Stimulated activated memory B cell treated with anti-CD40 and anti-IgM and Interleukin-4, amounts not matched to agents 10 μg/mL and 1 μg/mL and 100 μg/mL, for 72 hours (primary cell): ENCODE results near the gene ZSCAN2.
"Not testable (repeated sequence)": the region's sequence is repeated elsewhere in the genome, so short reads cannot be mapped to it uniquely, and the experiment has no call there.

Source experiments
- ATAC-seq: fragments of 150-1000 bp; cut with Tn5 transposase; 2 replicates; pipeline ENCODE4 v1.10.0; 2021
- H3K27ac Mint-ChIP-seq: one replicate; pipeline ENCODE4 v1.8.0; 2022; ENCODE audit warnings: mild to moderate bottlenecking, mixed read lengths
- H3K27me3 Mint-ChIP-seq: one replicate; pipeline ENCODE4 v1.8.0; 2022; ENCODE audit warnings: mixed read lengths
- H3K36me3 Mint-ChIP-seq: one replicate; pipeline ENCODE4 v1.8.0; 2022; ENCODE audit warnings: mixed read lengths
- H3K4me1 Mint-ChIP-seq: one replicate; pipeline ENCODE4 v1.8.0; 2022; ENCODE audit warnings: mixed read lengths
- H3K4me3 Mint-ChIP-seq: one replicate; pipeline ENCODE4 v1.8.0; 2022; ENCODE audit warnings: mild to moderate bottlenecking, moderate library complexity, mixed read lengths
- H3K9me3 Mint-ChIP-seq: one replicate; pipeline ENCODE4 v1.8.0; 2022; ENCODE audit warnings: mixed read lengths

Gene ZSCAN2

DNA sequence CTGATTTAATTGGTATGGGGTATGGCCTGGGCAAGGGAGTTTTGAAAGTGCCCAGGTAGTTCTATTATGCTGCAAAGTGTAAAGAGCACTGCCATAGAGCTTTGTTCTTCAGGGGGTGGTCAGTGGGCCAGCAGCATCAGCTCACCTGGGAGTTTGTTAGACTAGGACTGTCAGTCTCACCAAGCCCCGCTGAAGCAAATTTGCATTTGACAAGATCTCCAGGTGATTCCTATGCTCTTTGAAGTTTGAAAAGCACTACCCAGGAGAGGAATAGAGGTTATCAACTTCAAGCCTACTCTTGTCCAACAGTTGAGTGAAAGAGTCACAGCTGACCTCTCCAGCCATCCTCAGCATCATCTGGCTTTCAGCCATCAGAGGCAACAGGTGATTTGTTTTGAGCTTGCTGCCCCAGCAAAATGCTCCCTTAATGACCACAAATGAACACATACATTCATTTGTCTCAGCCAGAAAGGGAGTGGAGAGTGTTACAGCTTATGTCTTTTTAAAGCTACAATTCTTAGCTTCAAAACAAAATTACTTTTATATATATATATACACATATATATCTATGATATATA lies 8.0 kb downstream of the ZSCAN2 start:
- no peaks in the 10 kb centered on the region for H3K27me3 Mint-ChIP-seq
- ATAC-seq, result no peak
- H3K4me1 Mint-ChIP-seq, result peaks cover 53% of the 10 kb centered on the region
- H3K27ac Mint-ChIP-seq, result no peak overlapping the region
- peaks cover 51% of the 10 kb centered on the region for H3K36me3 Mint-ChIP-seq
- H3K9me3 Mint-ChIP-seq, result no peaks in the 10 kb centered on the region
- no peak overlapping the region for H3K4me3 Mint-ChIP-seq

DNA sequence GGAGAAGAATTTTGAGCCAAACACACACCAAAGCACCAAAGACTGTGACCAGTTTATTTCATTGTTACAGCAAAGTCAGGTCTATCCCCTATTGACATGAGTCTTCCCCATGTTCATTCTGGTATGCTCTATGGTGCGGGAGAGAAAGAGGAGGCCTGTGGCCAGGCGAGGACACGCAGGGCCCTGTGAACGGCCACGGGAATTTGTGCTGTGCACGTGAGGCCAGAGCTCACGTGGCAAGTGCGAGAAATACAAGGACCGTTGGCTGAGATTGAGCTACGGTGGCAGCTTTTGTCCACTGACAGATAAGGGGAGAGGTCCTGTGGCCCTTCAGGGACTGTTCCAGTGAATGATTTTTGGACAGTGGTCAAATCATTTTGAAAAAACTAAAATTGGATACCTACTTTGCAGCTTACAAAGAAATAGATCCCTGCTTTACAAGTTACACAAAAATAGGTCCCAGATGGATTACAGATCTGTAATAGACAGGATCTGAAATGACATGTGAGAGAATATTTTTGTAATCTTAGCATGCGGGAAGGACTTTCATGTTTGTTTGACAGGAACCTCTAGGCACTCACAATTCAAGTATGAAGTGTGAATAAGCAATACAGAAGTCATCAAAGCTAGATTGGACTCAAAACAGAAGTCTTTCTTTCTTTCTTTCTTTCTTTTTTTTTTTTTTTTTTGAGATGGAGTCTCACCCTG lies 9.2 kb downstream of the ZSCAN2 start:
- Mint-ChIP-seq H3K4me1 (peaks cover 42% of the 10 kb centered on the region), H3K27ac (no peak overlapping the region), H3K36me3 (peaks cover 44% of the 10 kb centered on the region), H3K4me3 (no peak overlapping the region), H3K9me3 (no peaks in the 10 kb centered on the region), H3K27me3 (no peaks in the 10 kb centered on the region)
- no peak for ATAC-seq

DNA sequence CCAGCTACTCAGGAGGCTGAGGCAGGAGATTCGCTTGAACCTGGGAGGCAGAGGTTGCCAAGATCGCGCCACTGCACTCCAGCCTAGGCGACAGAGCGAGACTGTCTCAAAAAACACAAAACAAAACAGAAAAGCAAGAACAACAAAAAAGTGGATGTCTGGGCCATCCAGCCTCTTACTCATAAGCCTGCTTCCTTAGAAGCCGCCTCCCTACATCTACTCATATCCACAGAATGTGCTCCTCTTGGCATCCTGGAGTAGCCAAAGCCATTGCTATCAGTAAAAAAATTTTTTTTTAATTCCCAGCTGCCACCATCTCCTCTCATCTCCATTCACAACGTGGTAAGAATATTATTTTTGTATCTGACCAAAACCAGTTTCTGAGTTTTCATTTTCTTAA lies 10.8 kb downstream of the ZSCAN2 start:
- no peak for ATAC-seq
- Mint-ChIP-seq H3K4me1 (peaks cover 34% of the 10 kb centered on the region), H3K27ac (no peak overlapping the region), H3K27me3 (no peaks in the 10 kb centered on the region), H3K9me3 (no peaks in the 10 kb centered on the region), H3K4me3 (no peak overlapping the region), H3K36me3 (peaks cover 41% of the 10 kb centered on the region)

- Mint-ChIP-seq H3K27ac (no peak overlapping the region), H3K4me3 (no peak overlapping the region), H3K9me3 (peaks cover 8% of the 10 kb centered on the region), H3K36me3 (peaks cover 46% of the 10 kb centered on the region), H3K4me1 (peaks cover 12% of the 10 kb centered on the region), H3K27me3 (no peaks in the 10 kb centered on the region)
- no peak for ATAC-seq
Observed at GRCh38 chr15:84616235-84616634, 15.4 kb downstream of the ZSCAN2 start.

- no peak overlapping the region for H3K4me3 Mint-ChIP-seq
Observed at GRCh38 chr15:84620626-84621025, 19.8 kb downstream of the ZSCAN2 start.

DNA sequence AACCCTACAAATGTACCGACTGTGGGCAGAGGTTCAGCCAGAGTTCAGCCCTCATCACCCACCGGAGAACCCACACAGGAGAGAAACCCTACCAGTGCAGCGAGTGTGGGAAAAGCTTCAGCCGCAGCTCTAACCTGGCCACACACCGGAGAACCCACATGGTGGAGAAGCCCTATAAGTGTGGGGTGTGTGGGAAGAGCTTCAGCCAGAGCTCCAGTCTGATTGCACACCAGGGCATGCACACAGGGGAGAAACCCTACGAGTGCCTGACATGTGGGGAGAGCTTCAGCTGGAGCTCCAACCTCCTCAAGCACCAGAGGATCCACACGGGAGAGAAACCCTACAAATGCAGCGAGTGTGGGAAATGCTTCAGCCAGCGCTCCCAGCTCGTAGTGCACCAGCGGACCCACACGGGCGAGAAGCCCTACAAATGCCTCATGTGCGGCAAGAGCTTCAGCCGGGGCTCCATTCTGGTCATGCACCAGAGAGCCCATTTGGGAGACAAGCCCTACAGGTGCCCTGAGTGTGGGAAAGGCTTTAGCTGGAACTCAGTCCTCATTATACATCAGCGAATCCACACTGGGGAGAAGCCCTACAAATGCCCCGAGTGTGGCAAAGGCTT lies 20.7 kb downstream of the ZSCAN2 start:
- no peak for ATAC-seq
- Mint-ChIP-seq H3K4me3 (no peak overlapping the region), H3K36me3 (peaks cover 69% of the 10 kb centered on the region), H3K27ac (no peak overlapping the region), H3K27me3 (no peaks in the 10 kb centered on the region), H3K4me1 (peaks cover 2% of the 10 kb centered on the region), H3K9me3 (peaks cover 9% of the 10 kb centered on the region)

More at GRCh38 chr15:84620626-84621025, 19.8 kb downstream of the ZSCAN2 start:
- no peak for ATAC-seq
- Mint-ChIP-seq H3K36me3 (peaks cover 70% of the 10 kb centered on the region), H3K27ac (no peak overlapping the region), H3K4me1 (peaks cover 6% of the 10 kb centered on the region), H3K27me3 (no peaks in the 10 kb centered on the region), H3K9me3 (peaks cover 9% of the 10 kb centered on the region)

DNA sequence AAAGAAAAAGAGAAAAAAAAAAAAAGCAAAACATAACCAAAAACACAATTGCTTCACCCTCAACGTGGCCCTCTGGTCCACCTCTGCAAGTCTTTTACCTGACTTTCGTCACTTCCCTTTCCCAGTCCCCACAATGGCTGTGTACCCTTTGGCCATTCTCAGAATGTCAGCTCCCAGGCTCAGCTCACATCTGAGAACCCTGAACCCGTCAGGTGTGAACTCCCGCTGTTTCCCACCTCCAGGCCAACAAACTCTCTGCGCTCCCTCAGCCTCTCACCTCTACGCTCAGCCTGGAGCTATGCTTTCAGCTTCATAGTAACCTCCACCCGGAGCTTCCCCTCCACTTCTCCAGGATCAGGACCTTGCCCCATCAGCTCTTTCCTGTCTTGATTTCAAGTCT lies 23.6 kb downstream of the ZSCAN2 start:
- H3K27ac Mint-ChIP-seq, result peak overlapping the region; percentile 4
- peaks cover 60% of the 10 kb centered on the region for H3K36me3 Mint-ChIP-seq
- no peaks in the 10 kb centered on the region for H3K27me3 Mint-ChIP-seq
- peaks cover 9% of the 10 kb centered on the region for H3K9me3 Mint-ChIP-seq
- no peak overlapping the region for H3K4me3 Mint-ChIP-seq
- H3K4me1 Mint-ChIP-seq, result peaks cover 1% of the 10 kb centered on the region
- no peak for ATAC-seq

- Mint-ChIP-seq H3K27me3 (no peaks in the 10 kb centered on the region), H3K9me3 (peaks cover 9% of the 10 kb centered on the region), H3K27ac (no peak overlapping the region), H3K4me1 (peaks cover 9% of the 10 kb centered on the region), H3K4me3 (no peak overlapping the region), H3K36me3 (peaks cover 53% of the 10 kb centered on the region)
- no peak for ATAC-seq
Observed at GRCh38 chr15:84625123-84625522, 24.3 kb downstream of the ZSCAN2 start.

DNA sequence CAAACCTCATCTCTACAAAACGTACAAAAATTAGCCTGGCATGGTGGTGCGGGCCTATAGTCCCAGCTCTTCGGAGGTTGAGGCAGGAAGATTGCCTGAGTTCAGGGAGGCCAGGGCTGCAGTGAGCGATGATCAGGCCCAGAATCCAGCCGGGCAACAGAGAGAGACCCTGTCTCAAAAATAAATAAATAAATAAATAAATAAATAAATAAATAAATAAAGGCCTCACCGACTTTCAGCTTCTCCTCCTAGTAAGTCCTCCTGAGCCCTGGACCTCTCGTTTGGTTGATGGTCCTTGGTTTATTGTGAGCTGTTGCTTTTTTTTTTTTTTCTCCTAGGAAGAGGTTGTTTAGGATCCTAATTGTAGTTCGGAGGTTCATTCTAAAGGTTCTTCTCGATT lies 28.2 kb downstream of the ZSCAN2 start:
- Mint-ChIP-seq H3K4me3 (no peak overlapping the region), H3K27ac (peak overlapping the region; percentile 94), H3K4me1 (peaks cover 27% of the 10 kb centered on the region), H3K27me3 (no peaks in the 10 kb centered on the region), H3K9me3 (no peaks in the 10 kb centered on the region), H3K36me3 (peaks cover 17% of the 10 kb centered on the region)
- no peak for ATAC-seq

DNA sequence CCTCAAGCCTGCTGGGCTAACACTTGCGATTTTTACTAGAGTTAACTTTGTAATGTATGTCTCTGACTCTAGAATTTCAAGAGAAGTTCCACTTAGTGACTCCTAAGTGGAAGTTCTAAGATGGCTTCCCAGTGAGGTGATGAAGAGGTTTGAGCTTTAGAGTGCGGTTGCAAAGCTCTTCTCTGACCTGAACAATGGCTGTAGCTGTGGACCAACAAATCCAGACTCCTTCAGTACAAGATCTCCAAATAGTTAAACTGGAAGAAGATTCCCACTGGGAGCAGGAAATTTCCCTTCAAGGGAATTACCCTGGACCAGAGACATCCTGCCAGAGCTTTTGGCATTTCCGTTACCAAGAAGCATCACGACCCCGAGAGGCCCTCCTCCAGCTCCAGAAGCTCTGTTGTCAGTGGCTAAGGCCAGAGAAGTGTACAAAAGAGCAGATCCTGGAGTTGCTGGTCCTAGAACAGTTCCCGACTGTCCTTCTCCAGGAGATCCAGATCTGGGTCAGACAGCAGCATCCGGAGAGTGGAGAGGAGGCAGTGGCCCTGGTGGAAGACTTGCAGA lies 31.0 kb downstream of the ZSCAN2 start:
- H3K36me3 Mint-ChIP-seq, result peaks cover 8% of the 10 kb centered on the region
- H3K4me1 Mint-ChIP-seq, result peaks cover 44% of the 10 kb centered on the region
- H3K27me3 Mint-ChIP-seq, result no peaks in the 10 kb centered on the region
- H3K27ac Mint-ChIP-seq, result peak overlapping the region; percentile 94
- H3K9me3 Mint-ChIP-seq, result no peaks in the 10 kb centered on the region
- no peak for ATAC-seq
- H3K4me3 Mint-ChIP-seq, result peak overlapping the region; percentile 92

- Mint-ChIP-seq H3K36me3 (peaks cover 16% of the 10 kb centered on the region), H3K4me3 (peak overlapping the region; percentile 92), H3K27ac (peak overlapping the region; percentile 65), H3K9me3 (no peaks in the 10 kb centered on the region), H3K4me1 (peaks cover 49% of the 10 kb centered on the region), H3K27me3 (no peaks in the 10 kb centered on the region)
- ATAC-seq, result peak; percentile 80
Observed at GRCh38 chr15:84633311-84634227, 32.8 kb downstream of the ZSCAN2 start.

DNA sequence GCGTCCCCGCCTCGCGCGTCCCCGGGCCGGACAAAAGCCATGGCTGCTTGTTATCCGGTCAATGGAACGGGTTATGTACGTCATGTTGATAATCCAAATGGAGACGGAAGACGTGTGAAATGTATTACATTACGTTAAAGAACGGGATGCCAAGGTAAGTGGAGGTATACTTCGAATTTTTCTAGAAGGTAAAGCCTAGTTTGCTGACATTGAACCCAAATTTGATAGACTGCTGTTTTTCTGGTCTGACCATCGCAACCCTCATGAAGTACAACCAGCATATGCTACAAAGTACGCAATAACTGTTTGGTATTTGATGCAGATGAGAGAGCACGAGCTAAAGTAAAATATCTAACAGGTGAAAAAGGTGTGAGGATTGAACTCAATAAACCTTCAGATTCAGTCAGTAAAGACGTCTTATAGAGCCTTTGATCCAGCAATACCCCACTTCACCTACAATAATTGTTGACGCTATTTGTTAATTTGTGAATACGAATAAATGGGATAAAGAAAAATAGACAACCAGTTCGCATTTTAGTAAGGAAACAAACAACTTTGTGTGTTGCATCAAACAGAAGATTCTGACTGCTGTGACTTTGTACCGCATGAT lies 33.5 kb downstream of the ZSCAN2 start:
- peak overlapping the region; percentile 92 for H3K4me3 Mint-ChIP-seq
- peak overlapping the region; percentile 65 for H3K27ac Mint-ChIP-seq
- no peaks in the 10 kb centered on the region for H3K9me3 Mint-ChIP-seq
- peaks cover 48% of the 10 kb centered on the region for H3K4me1 Mint-ChIP-seq
- H3K36me3 Mint-ChIP-seq, result peaks cover 20% of the 10 kb centered on the region
- no peaks in the 10 kb centered on the region for H3K27me3 Mint-ChIP-seq
- no peak for ATAC-seq

DNA sequence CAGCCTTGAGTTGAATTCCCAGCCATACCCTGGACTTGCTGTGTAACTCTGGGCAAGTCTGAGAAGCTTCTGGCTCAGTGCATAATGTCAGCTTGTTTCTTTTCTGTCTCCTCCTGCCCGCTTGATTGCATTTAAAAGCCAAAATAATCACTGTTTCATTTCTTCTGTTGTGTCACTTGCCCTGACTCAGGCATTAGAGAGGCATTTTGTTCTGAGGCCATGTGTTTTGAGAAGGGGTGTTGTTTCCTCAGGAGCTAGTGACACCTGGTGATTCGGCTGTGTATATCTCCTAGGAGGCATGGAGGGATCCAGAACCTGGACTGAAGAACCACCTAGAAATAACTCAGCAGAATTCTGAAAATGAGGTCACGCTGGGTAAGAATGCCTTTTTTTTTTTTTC lies 37.3 kb downstream of the ZSCAN2 start:
- Mint-ChIP-seq H3K27ac (no peak overlapping the region), H3K9me3 (no peaks in the 10 kb centered on the region), H3K4me1 (peaks cover 22% of the 10 kb centered on the region), H3K4me3 (no peak overlapping the region), H3K36me3 (peaks cover 23% of the 10 kb centered on the region), H3K27me3 (no peaks in the 10 kb centered on the region)
- ATAC-seq, result no peak

- peaks cover 41% of the 10 kb centered on the region for H3K36me3 Mint-ChIP-seq
- H3K27me3 Mint-ChIP-seq, H3K27ac Mint-ChIP-seq, ATAC-seq, H3K9me3 Mint-ChIP-seq, H3K4me1 Mint-ChIP-seq, H3K4me3 Mint-ChIP-seq: not testable (repeated sequence)
Observed at GRCh38 chr15:84641871-84642270, 41.1 kb downstream of the ZSCAN2 start.
